ENCODE measurements around the gene GNAZ. TPM values are rescaled to one million over a fixed set of nuclear protein-coding genes. Genes with fewer than 3 reads are reported as not detected.

Gene GNAZ
- total and polyA plus RNA-seq, 9 donors, result 3.0 to 4.8 (median 3.7) TPM

DNA sequence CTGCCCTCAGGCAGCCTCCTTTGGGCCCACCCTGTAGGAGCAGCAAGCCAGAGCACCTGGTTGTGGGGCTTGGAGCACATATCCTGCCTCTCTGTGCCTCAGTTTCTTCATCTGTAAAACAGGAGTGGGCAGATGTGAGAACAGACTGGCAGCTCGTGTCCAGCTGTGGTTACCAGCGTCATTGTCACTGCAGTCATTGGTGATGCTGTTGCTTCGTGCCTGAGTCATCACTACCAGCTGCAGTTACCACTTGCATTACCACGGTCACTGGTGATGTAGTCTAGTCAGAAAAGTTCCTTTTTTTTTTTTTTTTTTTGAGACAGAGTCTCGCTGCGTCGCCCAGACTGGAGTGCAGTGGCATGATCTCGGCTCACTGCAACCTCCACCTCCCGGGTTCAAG is 51.1 kb downstream of the GNAZ start:
- 75% methylated on average over 2 of the region's 9 CpGs for WGBS (ENCODE audit: insufficient coverage)
- H3K4me3 ChIP-seq (ENCODE audit: low read length), result no peak overlapping the region
- no peak for DNase-seq
- H3K36me3 ChIP-seq (ENCODE audit: control insufficient read depth, insufficient read depth, low read length), result no peaks in the 10 kb centered on the region
- no peaks in the 10 kb centered on the region for H3K9me3 ChIP-seq (replicated peaks; ENCODE audit: control insufficient read depth, low read depth, low read length)
- H3K27me3 ChIP-seq (ENCODE audit: control insufficient read depth, insufficient read depth, low read length), result peaks cover 2% of the 10 kb centered on the region
- peaks cover 45% of the 10 kb centered on the region for H3K4me1 ChIP-seq (ENCODE audit: control insufficient read depth, insufficient read depth, low read length)
- H3K27ac ChIP-seq (ENCODE audit: low read length), result no peak overlapping the region

- 71% methylated on average over 11 of the region's 13 CpGs for WGBS (ENCODE audit: insufficient coverage)
- DNase-seq, result peak; percentile 50
- Histone ChIP-seq H3K27ac (ENCODE audit: low read length) (peak overlapping the region; percentile 20), H3K27me3 (ENCODE audit: control insufficient read depth, insufficient read depth, low read length) (no peaks in the 10 kb centered on the region), H3K9me3 (replicated peaks; ENCODE audit: control insufficient read depth, low read depth, low read length) (no peaks in the 10 kb centered on the region), H3K36me3 (ENCODE audit: control insufficient read depth, insufficient read depth, low read length) (no peaks in the 10 kb centered on the region), H3K4me1 (ENCODE audit: control insufficient read depth, insufficient read depth, low read length) (peaks cover 36% of the 10 kb centered on the region), H3K4me3 (ENCODE audit: low read length) (no peak overlapping the region)
Observed at GRCh38 chr22:23122216-23122957, 52.1 kb downstream of the GNAZ start.

GRCh38 chr22:23122992-23123803 is 52.9 kb downstream of the GNAZ start:
- no peaks in the 10 kb centered on the region for H3K9me3 ChIP-seq (replicated peaks; ENCODE audit: control insufficient read depth, low read depth, low read length)
- H3K36me3 ChIP-seq (ENCODE audit: control insufficient read depth, insufficient read depth, low read length), result no peaks in the 10 kb centered on the region
- H3K4me1 ChIP-seq (ENCODE audit: control insufficient read depth, insufficient read depth, low read length), result peaks cover 35% of the 10 kb centered on the region
- no peaks in the 10 kb centered on the region for H3K27me3 ChIP-seq (ENCODE audit: control insufficient read depth, insufficient read depth, low read length)
- WGBS (ENCODE audit: insufficient coverage), result 94% methylated on average over 21 of the region's 26 CpGs
- H3K4me3 ChIP-seq (ENCODE audit: low read length), result no peak overlapping the region
- DNase-seq, result no peak
- no peak overlapping the region for H3K27ac ChIP-seq (ENCODE audit: low read length)

- Histone ChIP-seq H3K27ac (ENCODE audit: low read length) (no peak overlapping the region), H3K36me3 (ENCODE audit: control insufficient read depth, insufficient read depth, low read length) (no peaks in the 10 kb centered on the region), H3K9me3 (replicated peaks; ENCODE audit: control insufficient read depth, low read depth, low read length) (no peaks in the 10 kb centered on the region), H3K4me3 (ENCODE audit: low read length) (no peak overlapping the region), H3K27me3 (ENCODE audit: control insufficient read depth, insufficient read depth, low read length) (no peaks in the 10 kb centered on the region), H3K4me1 (ENCODE audit: control insufficient read depth, insufficient read depth, low read length) (peaks cover 35% of the 10 kb centered on the region)
- WGBS (ENCODE audit: insufficient coverage), result 73% methylated on average over 4 of the region's 9 CpGs
- no peak for DNase-seq
Observed at GRCh38 chr22:23123804-23124254, 53.5 kb downstream of the GNAZ start.

DNA sequence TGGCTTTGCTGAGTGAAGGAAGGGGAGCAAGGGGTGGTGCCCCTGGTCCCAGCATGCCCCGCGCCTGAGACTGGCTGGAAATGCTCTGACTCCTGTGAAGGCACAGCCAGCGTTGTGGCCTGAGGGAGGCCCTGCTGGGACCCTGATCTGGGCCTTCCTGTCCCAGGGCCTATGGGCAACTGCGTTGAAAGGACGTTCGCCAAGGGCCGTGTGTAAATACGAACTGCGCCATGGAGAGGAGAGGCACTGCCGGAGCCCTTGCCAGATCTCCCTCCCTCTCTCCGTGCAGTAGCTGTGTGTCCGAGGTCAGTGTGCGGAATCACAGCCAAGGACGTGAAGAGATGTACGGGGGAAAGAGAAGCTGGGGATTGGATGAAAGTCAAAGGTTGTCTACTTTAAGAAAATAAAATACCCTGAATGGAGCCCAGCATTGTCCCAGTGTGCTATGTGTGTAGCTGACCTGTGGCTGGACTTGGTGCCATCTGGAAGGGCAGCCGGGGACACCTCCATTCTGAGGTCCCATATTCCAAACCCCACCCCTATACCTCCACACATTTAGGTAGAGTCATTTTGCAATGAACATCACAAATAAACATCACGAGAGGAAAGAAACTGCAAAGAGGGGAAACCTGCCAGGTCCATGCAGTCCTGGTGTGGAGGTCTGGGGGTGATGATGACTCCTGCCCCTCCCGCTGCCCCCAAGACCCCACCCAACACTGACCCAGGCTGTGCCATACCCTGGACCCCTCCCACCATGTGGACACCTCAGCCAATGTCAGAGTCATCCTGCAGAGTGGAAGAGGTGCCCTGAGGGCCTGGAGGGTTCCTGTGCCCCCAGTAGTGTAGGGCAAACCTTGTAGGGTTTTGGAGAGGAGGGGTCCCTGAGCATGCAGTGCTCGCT is 54.5 kb downstream of the GNAZ start:
- Histone ChIP-seq H3K4me1 (ENCODE audit: control insufficient read depth, insufficient read depth, low read length) (peaks cover 32% of the 10 kb centered on the region), H3K27ac (ENCODE audit: low read length) (no peak overlapping the region), H3K4me3 (ENCODE audit: low read length) (no peak overlapping the region), H3K27me3 (ENCODE audit: control insufficient read depth, insufficient read depth, low read length) (no peaks in the 10 kb centered on the region), H3K36me3 (ENCODE audit: control insufficient read depth, insufficient read depth, low read length) (no peaks in the 10 kb centered on the region), H3K9me3 (replicated peaks; ENCODE audit: control insufficient read depth, low read depth, low read length) (no peaks in the 10 kb centered on the region)
- DNase-seq, result peak; percentile 45
- 63% methylated on average over 4 of the region's 19 CpGs for whole genome bisulfite sequencing (ENCODE audit: insufficient coverage)

DNA sequence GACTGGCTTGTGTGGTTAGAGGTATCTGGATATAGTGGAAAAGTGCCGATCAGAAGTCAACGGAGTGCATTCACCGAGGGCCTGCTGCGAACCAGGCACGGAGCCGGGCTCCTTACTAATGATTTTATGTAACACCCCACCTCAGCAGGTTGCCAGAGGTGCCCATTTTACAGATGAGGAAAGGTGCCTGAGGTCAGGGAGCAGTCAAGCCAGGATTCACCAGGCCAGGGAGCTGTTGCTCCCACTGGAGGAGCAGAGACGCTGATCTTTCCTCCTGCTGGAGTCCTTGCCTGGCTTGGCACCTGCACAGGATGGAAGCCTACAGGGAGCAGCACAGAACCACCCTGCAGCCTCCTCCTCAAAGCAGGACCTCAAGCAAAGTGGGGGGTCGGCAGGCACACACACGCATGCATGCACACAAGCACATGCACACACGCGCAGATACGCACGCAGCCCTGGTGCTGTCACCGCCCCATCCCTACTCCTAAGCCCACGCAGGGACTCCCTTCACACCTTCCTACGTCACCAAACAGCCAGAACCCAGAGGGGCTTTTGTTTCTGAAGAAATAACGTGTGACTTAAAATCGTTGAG is 55.3 kb downstream of the GNAZ start:
- no peak for DNase-seq
- peaks cover 32% of the 10 kb centered on the region for H3K4me1 ChIP-seq (ENCODE audit: control insufficient read depth, insufficient read depth, low read length)
- H3K27me3 ChIP-seq (ENCODE audit: control insufficient read depth, insufficient read depth, low read length), result no peaks in the 10 kb centered on the region
- WGBS (ENCODE audit: insufficient coverage), result 85% methylated on average over 9 of the region's 18 CpGs
- H3K36me3 ChIP-seq (ENCODE audit: control insufficient read depth, insufficient read depth, low read length), result no peaks in the 10 kb centered on the region
- no peak overlapping the region for H3K27ac ChIP-seq (ENCODE audit: low read length)
- no peak overlapping the region for H3K4me3 ChIP-seq (ENCODE audit: low read length)
- H3K9me3 ChIP-seq (replicated peaks; ENCODE audit: control insufficient read depth, low read depth, low read length), result no peaks in the 10 kb centered on the region

- H3K27me3 ChIP-seq (ENCODE audit: control insufficient read depth, insufficient read depth, low read length), result no peaks in the 10 kb centered on the region
- DNase-seq, result no peak
- 89% methylated on average over 8 of the region's 14 CpGs for WGBS (ENCODE audit: insufficient coverage)
- no peak overlapping the region for H3K4me3 ChIP-seq (ENCODE audit: low read length)
- H3K4me1 ChIP-seq (ENCODE audit: control insufficient read depth, insufficient read depth, low read length), result peaks cover 29% of the 10 kb centered on the region
- no peak overlapping the region for H3K27ac ChIP-seq (ENCODE audit: low read length)
- H3K36me3 ChIP-seq (ENCODE audit: control insufficient read depth, insufficient read depth, low read length), result no peaks in the 10 kb centered on the region
- no peaks in the 10 kb centered on the region for H3K9me3 ChIP-seq (replicated peaks; ENCODE audit: control insufficient read depth, low read depth, low read length)
Observed at GRCh38 chr22:23126165-23127054, 56.1 kb downstream of the GNAZ start.

- Histone ChIP-seq H3K9me3 (replicated peaks; ENCODE audit: control insufficient read depth, low read depth, low read length) (no peaks in the 10 kb centered on the region), H3K27me3 (ENCODE audit: control insufficient read depth, insufficient read depth, low read length) (no peaks in the 10 kb centered on the region), H3K36me3 (ENCODE audit: control insufficient read depth, insufficient read depth, low read length) (no peaks in the 10 kb centered on the region), H3K27ac (ENCODE audit: low read length) (no peak overlapping the region), H3K4me1 (ENCODE audit: control insufficient read depth, insufficient read depth, low read length) (peaks cover 26% of the 10 kb centered on the region), H3K4me3 (ENCODE audit: low read length) (no peak overlapping the region)
- 94% methylated on average over 2 of the region's 7 CpGs for WGBS (ENCODE audit: insufficient coverage)
- DNase-seq, result no peak
Observed at GRCh38 chr22:23127055-23127756, 56.9 kb downstream of the GNAZ start.
